ENCODE results near the gene ISG20L2.

The ISG20L2 gene

GRCh38 chr1:156752843-156753482, 24.4 kb upstream of the ISG20L2 start:
- DNase-seq, result no peak

GRCh38 chr1:156751757-156752481, 23.4 kb upstream of the ISG20L2 start:
- peak; percentile 72 for DNase-seq

- no peak for DNase-seq
Measured at GRCh38 chr1:156751451-156751756, 22.8 kb upstream of the ISG20L2 start, which contains the start of gene HDGF. HDGF (minus strand) TSS chr1:156751675; CDS start chr1:156751429, 246 bp downstream.

- no peak for DNase-seq
Measured at GRCh38 chr1:156750711-156751450, 22.3 kb upstream of the ISG20L2 start.

- DNase-seq, result peak; percentile 24
Measured at GRCh38 chr1:156750191-156750672, 21.7 kb upstream of the ISG20L2 start.

- DNase-seq, result no peak
Measured at GRCh38 chr1:156749419-156750118, 21.0 kb upstream of the ISG20L2 start.

GRCh38 chr1:156748670-156749418, 20.3 kb upstream of the ISG20L2 start:
- peak; percentile 48 for DNase-seq

GRCh38 chr1:156747742-156748669, 19.4 kb upstream of the ISG20L2 start:
- no peak for DNase-seq

- DNase-seq, result peak; percentile 75
Measured at GRCh38 chr1:156746728-156747631, 18.4 kb upstream of the ISG20L2 start.

- DNase-seq, result no peak
Measured at GRCh38 chr1:156746406-156746727, 17.8 kb upstream of the ISG20L2 start.

GRCh38 chr1:156745881-156746280, 17.3 kb upstream of the ISG20L2 start:
- no peak for DNase-seq

- no peak for DNase-seq
Measured at GRCh38 chr1:156744786-156745419, 16.3 kb upstream of the ISG20L2 start.

GRCh38 chr1:156744344-156744743, 15.8 kb upstream of the ISG20L2 start:
- no peak for DNase-seq

- no peak for DNase-seq
Measured at GRCh38 chr1:156743367-156744302, 15.1 kb upstream of the ISG20L2 start.

- DNase-seq, result no peak
Measured at GRCh38 chr1:156742801-156743200, 14.2 kb upstream of the ISG20L2 start.

GRCh38 chr1:156742017-156742416, 13.5 kb upstream of the ISG20L2 start:
- no peak for DNase-seq

- DNase-seq, result no peak
Measured at GRCh38 chr1:156741481-156741983, 13.0 kb upstream of the ISG20L2 start.

GRCh38 chr1:156740741-156741480, 12.3 kb upstream of the ISG20L2 start, which contains the start of gene MRPL24:
MRPL24 (minus strand) TSS chr1:156741088; CDS start chr1:156738704, 2,384 bp downstream.
- peak; percentile 99 for DNase-seq
